RWPE2 (cell line): Measurements from ENCODE around the gene RNF141.

Experiments used
- ATAC-seq: fragments of 200-7000 bp; cut with Tn5 transposase; 3 replicates; pipeline ENCODE4 v1.9.1; 2021; ENCODE audit warnings: low read depth
- DNase-seq: peaks from one replicate; pipeline ENCODE4 v3.0.0-alpha.2; 2020; ENCODE audit warnings: low spot score
- H3K27ac ChIP-seq: fragments of 450-650 bp; 2 replicates; pipeline ENCODE4 v1.5.1; 2017; ENCODE audit warnings: mild to moderate bottlenecking; ENCODE audit not compliant: poor library complexity, severe bottlenecking
- H3K27me3 ChIP-seq: fragments of 250-450 bp; sonication (Bioruptor Pico); 2 replicates; pipeline ENCODE4 v1.5.1; 2021; ENCODE audit warnings: mild to moderate bottlenecking, moderate library complexity; ENCODE audit not compliant: insufficient read depth, poor library complexity, severe bottlenecking
- H3K36me3 ChIP-seq: fragments of 250-450 bp; sonication (Bioruptor Pico); 2 replicates; pipeline ENCODE4 v1.5.1; 2020; ENCODE audit warnings: low read depth, mild to moderate bottlenecking, moderate library complexity
- H3K4me1 ChIP-seq: fragments of 250-450 bp; sonication (Bioruptor Pico); 2 replicates; pipeline ENCODE4 v1.5.1; 2021; ENCODE audit warnings: mild to moderate bottlenecking, moderate library complexity; ENCODE audit not compliant: insufficient read depth, poor library complexity, severe bottlenecking
- H3K4me3 ChIP-seq: fragments of 250-450 bp; sonication (Bioruptor Pico); 2 replicates; pipeline ENCODE4 v1.5.1; 2021; ENCODE audit warnings: mild to moderate bottlenecking, moderate library complexity; ENCODE audit not compliant: severe bottlenecking
- H3K9me3 ChIP-seq: fragments of 250-450 bp; sonication (Bioruptor Pico); 2 replicates; pipeline ENCODE4 v1.5.1; 2021; ENCODE audit warnings: mild to moderate bottlenecking, moderate library complexity; ENCODE audit not compliant: severe bottlenecking
- TF ChIP-seq, protein P1 (sequence below): fragments of 450-650 bp; IDR thresholded peaks from one replicate; pipeline ENCODE4 v1.5.1; 2017; ENCODE audit warnings: mild to moderate bottlenecking, moderate library complexity; ENCODE audit not compliant: poor library complexity, severe bottlenecking

Gene RNF141

DNA sequence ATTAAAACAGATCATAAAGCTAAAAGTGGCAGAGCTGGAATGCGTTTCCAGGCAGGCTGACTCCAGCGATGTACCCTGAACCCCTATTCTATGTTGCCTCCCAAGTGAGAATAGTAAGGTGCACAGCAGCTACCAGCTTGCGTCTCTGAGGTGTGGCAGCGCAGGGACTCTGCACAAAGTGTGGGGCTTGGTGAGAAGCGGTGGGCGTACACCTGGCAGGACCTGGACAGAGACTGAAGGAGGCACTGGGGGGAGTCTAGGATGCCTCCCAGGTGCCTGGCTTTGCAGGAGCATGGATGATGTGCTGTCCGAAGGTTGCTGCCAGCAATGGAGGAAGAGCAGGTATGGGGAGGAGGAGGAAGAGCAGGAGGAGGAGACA is 43.0 kb downstream of the RNF141 start:
- TF ChIP-seq, protein P1, sequence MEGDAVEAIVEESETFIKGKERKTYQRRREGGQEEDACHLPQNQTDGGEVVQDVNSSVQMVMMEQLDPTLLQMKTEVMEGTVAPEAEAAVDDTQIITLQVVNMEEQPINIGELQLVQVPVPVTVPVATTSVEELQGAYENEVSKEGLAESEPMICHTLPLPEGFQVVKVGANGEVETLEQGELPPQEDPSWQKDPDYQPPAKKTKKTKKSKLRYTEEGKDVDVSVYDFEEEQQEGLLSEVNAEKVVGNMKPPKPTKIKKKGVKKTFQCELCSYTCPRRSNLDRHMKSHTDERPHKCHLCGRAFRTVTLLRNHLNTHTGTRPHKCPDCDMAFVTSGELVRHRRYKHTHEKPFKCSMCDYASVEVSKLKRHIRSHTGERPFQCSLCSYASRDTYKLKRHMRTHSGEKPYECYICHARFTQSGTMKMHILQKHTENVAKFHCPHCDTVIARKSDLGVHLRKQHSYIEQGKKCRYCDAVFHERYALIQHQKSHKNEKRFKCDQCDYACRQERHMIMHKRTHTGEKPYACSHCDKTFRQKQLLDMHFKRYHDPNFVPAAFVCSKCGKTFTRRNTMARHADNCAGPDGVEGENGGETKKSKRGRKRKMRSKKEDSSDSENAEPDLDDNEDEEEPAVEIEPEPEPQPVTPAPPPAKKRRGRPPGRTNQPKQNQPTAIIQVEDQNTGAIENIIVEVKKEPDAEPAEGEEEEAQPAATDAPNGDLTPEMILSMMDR: no peak
- no peaks in the 10 kb centered on the region for H3K4me1 ChIP-seq
- H3K4me3 ChIP-seq: no peak overlapping the region
- no peaks in the 10 kb centered on the region for H3K27me3 ChIP-seq
- H3K9me3 ChIP-seq: no peaks in the 10 kb centered on the region
- no peak overlapping the region for H3K27ac ChIP-seq
- ATAC-seq (no peak), DNase-seq (no peak)
- H3K36me3 ChIP-seq: peaks cover 49% of the 10 kb centered on the region

DNA sequence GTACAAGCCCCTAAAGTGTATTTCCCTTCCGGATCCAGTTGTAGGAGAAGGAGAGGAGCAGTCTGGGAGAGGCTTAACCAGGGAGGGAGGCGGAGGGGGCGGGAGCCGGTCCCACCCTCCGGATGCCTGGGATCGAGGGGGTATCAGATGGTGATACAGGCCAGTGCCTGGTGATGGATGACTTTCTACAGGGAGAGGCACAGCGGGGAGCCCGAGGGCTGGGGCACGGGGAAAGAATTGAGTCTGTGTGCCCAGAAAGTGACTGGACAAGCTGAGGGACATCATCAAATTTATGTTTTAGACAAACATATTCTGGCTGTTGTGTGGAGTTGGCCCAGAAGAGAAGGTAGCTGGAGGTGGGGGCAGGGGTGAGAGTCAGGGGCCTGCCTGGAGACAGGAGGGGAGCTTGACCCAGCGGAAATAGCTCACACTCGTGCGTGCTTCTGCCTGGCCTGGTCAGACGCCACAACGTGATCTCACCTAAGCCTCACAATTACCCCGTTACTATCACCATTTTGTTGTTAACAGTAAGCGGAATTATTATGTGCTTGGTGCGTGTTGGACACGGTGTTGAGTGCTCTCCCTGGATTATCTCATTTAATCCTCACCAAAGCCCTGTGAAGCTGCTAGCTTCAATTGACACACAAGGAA is 43.5 kb downstream of the RNF141 start:
- H3K9me3 ChIP-seq: no peaks in the 10 kb centered on the region
- no peak overlapping the region for H3K27ac ChIP-seq
- ATAC-seq (no peak), DNase-seq (no peak)
- peaks cover 45% of the 10 kb centered on the region for H3K36me3 ChIP-seq
- H3K27me3 ChIP-seq: no peaks in the 10 kb centered on the region
- H3K4me1 ChIP-seq: no peaks in the 10 kb centered on the region
- TF ChIP-seq, protein P1: no peak
- no peak overlapping the region for H3K4me3 ChIP-seq

DNA sequence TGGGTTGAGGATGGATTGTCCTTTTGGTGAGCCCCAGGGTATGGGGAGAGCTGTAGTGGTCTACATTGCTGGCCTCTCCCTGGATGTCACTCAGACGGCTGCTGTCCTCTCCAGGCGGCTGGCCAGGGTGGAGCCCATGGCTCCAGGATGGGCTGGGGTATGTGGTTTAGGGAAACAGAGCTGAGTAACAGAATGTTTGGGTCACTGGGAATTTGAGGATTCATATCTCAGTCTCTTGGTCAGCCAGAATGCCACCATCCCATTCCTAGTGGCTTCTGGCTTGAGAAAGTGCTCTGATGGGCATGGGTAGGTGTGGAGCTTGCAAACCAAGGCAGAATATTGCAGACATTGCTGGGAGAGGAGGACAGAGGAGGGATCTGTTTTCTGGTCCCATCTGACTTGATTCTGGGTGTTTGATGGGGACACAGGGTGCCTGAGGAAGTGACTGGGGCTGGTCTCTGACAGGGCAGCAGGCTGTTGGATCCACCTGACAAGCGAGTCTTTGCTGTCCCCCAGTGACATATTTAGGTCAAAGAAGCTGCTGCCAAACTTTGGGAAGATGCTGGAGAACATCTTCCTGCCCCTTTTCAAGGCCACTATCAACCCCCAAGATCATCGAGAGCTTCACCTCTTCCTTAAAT is 44.6 kb downstream of the RNF141 start:
- TF ChIP-seq, protein P1: no peak
- H3K27ac ChIP-seq: no peak overlapping the region
- no peaks in the 10 kb centered on the region for H3K27me3 ChIP-seq
- ATAC-seq (no peak), DNase-seq (no peak)
- H3K4me3 ChIP-seq: no peak overlapping the region
- H3K4me1 ChIP-seq: no peaks in the 10 kb centered on the region
- H3K9me3 ChIP-seq: no peaks in the 10 kb centered on the region
- peaks cover 35% of the 10 kb centered on the region for H3K36me3 ChIP-seq

DNA sequence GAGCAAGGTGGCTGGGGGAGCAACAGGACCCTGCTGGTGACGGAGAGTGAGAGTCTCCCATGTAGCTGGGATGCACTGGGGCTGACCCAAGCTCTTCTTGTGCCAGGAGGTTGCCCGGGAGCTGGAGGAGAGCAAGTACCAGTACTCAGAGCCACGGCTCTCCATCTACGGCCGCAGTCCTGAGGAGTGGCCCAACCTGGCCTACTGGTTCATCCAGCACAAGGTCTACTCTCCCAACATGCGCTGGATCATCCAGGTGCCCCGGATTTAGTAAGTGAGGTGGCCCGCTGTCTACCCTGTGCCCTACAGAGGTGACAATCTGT is 45.6 kb downstream of the RNF141 start:
- no peaks in the 10 kb centered on the region for H3K9me3 ChIP-seq
- ATAC-seq: no peak
- no peaks in the 10 kb centered on the region for H3K27me3 ChIP-seq
- DNase-seq: no peak
- H3K4me1 ChIP-seq: peaks cover 1% of the 10 kb centered on the region
- peaks cover 31% of the 10 kb centered on the region for H3K36me3 ChIP-seq
- no peak overlapping the region for H3K27ac ChIP-seq
- no peak overlapping the region for H3K4me3 ChIP-seq
- TF ChIP-seq, protein P1: no peak
